Astrocyte (in vitro differentiated cells and primary cell): ENCODE results near the gene ZFP36L2. TPM values are rescaled to one million over a fixed set of nuclear protein-coding genes. Genes with fewer than 3 reads are reported as not detected.

Experiments
- DNase-seq: peaks from one replicate; pipeline ENCODE4 v3.0.0-alpha.2; 2010; ENCODE audit warnings: low read depth
- FAIRE-seq: peaks from 2 replicates; lab custom pipeline; 2011; peaks lifted over from hg19 to GRCh38; lab: Jason Lieb, UNC
- H2AFZ ChIP-seq: 2 replicates; pipeline ENCODE4 v1.6.0; 2012; ENCODE audit warnings: low read depth, low read length, inconsistent platforms
- H3K27ac ChIP-seq: 2 replicates; pipeline ENCODE4 v1.5.1; 2011; ENCODE audit warnings: low read depth, low read length, inconsistent platforms
- H3K27me3 ChIP-seq: 2 replicates; pipeline ENCODE4 v1.6.0; 2011; ENCODE audit warnings: low read length, inconsistent platforms; ENCODE audit not compliant: insufficient read depth
- H3K36me3 ChIP-seq: 2 replicates; pipeline ENCODE4 v1.5.1; 2011; ENCODE audit warnings: low read length, inconsistent platforms; ENCODE audit not compliant: insufficient read depth
- H3K4me1 ChIP-seq: 2 replicates; pipeline ENCODE4 v1.5.1; 2011; ENCODE audit warnings: low read length, inconsistent platforms; ENCODE audit not compliant: insufficient read depth
- H3K4me2 ChIP-seq: 2 replicates; pipeline ENCODE4 v1.6.0; 2012; ENCODE audit warnings: low read length, inconsistent platforms
- H3K4me3 ChIP-seq: 2 replicates; pipeline ENCODE4 v1.5.1; 2011; ENCODE audit warnings: low read depth, mild to moderate bottlenecking, low read length, inconsistent platforms; ENCODE audit not compliant: insufficient read depth
- H3K79me2 ChIP-seq: 2 replicates; pipeline ENCODE4 v1.6.0; 2012; ENCODE audit warnings: mild to moderate bottlenecking, low read length, inconsistent platforms; ENCODE audit not compliant: insufficient read depth
- H3K9ac ChIP-seq: 2 replicates; pipeline ENCODE4 v1.6.0; 2012; ENCODE audit warnings: mild to moderate bottlenecking, low read length, inconsistent platforms
- H3K9me3 ChIP-seq: 2 replicates; pipeline ENCODE4 v1.5.1; 2012; ENCODE audit warnings: low read depth, mild to moderate bottlenecking, low read length, inconsistent platforms; ENCODE audit not compliant: insufficient read depth
- H4K20me1 ChIP-seq: 2 replicates; pipeline ENCODE4 v1.6.0; 2012; ENCODE audit warnings: low read length, inconsistent platforms; ENCODE audit not compliant: insufficient read depth
- H3K27ac Mint-ChIP-seq: one replicate; pipeline ENCODE4 v1.8.0; 2021; ENCODE audit warnings: mild to moderate bottlenecking, mixed read lengths; ENCODE audit not compliant: unreplicated experiment
- H3K27me3 Mint-ChIP-seq: one replicate; pipeline ENCODE4 v1.8.0; 2021; ENCODE audit warnings: low read depth, mixed read lengths; ENCODE audit not compliant: unreplicated experiment
- H3K36me3 Mint-ChIP-seq: one replicate; pipeline ENCODE4 v1.8.0; 2021; ENCODE audit warnings: low read depth, mixed read lengths; ENCODE audit not compliant: unreplicated experiment
- H3K4me1 Mint-ChIP-seq: one replicate; pipeline ENCODE4 v1.8.0; 2021; ENCODE audit warnings: low read depth, mixed read lengths; ENCODE audit not compliant: unreplicated experiment
- H3K4me3 Mint-ChIP-seq: one replicate; pipeline ENCODE4 v1.8.0; 2021; ENCODE audit warnings: mild to moderate bottlenecking, moderate library complexity, mixed read lengths; ENCODE audit not compliant: unreplicated experiment
- H3K9me3 Mint-ChIP-seq: one replicate; pipeline ENCODE4 v1.8.0; 2021; ENCODE audit warnings: mild to moderate bottlenecking, mixed read lengths; ENCODE audit not compliant: unreplicated experiment
- CTCF ChIP-seq: IDR thresholded peaks from 2 replicates; pipeline ENCODE4 v1.5.1; 2011; ENCODE audit warnings: low read depth, mild to moderate bottlenecking, inconsistent platforms, low read length, moderate library complexity; ENCODE audit not compliant: insufficient read depth
- EZH2 ChIP-seq: IDR thresholded peaks from 2 replicates; pipeline ENCODE4 v1.6.1; 2012; ENCODE audit warnings: mild to moderate bottlenecking, low read length, inconsistent platforms; ENCODE audit not compliant: insufficient read depth
- total RNA-seq: library from RNA; stranded (reverse); gene quantifications from 2 replicates; pipeline ENCODE4 v1.2.1, GENCODE V29; 2021

The ZFP36L2 gene
- total RNA-seq, 1 donor from 2014 or later, result 49.5 TPM

GRCh38 chr2:43228321-43228751, 1.9 kb upstream of the ZFP36L2 start:
- Histone ChIP-seq H3K4me3 (no peak overlapping the region), H3K79me2 (peaks cover 35% of the 10 kb centered on the region), H3K9ac (no peak overlapping the region), H3K4me2 (peak overlapping the region; percentile 93), H2AFZ (no peak overlapping the region), H4K20me1 (peaks cover 16% of the 10 kb centered on the region), H3K9me3 (no peaks in the 10 kb centered on the region), H3K27me3 (no peaks in the 10 kb centered on the region), H3K36me3 (peaks cover 4% of the 10 kb centered on the region), H3K27ac (no peak overlapping the region), H3K4me1 (peaks cover 20% of the 10 kb centered on the region)
- H3K4me1 Mint-ChIP-seq, result peaks cover 16% of the 10 kb centered on the region
- FAIRE-seq (no peak), DNase-seq (no peak)
- peaks cover 8% of the 10 kb centered on the region for H3K36me3 Mint-ChIP-seq
- peak overlapping the region; percentile 80 for H3K4me3 Mint-ChIP-seq
- H3K27me3 Mint-ChIP-seq, result no peaks in the 10 kb centered on the region
- no peak for TF ChIP-seq EZH2
- TF ChIP-seq CTCF, result no peak
- H3K27ac Mint-ChIP-seq, result no peak overlapping the region
- no peaks in the 10 kb centered on the region for H3K9me3 Mint-ChIP-seq

GRCh38 chr2:43227830-43228281, 1.4 kb upstream of the ZFP36L2 start:
- FAIRE-seq (no peak), DNase-seq (no peak)
- Histone ChIP-seq H4K20me1 (peaks cover 17% of the 10 kb centered on the region), H2AFZ (peak overlapping the region; percentile 44), H3K4me2 (peak overlapping the region; percentile 93), H3K4me1 (peaks cover 17% of the 10 kb centered on the region), H3K4me3 (peak overlapping the region; percentile 73), H3K79me2 (peaks cover 40% of the 10 kb centered on the region), H3K27me3 (no peaks in the 10 kb centered on the region), H3K9ac (peak overlapping the region; percentile 86), H3K27ac (no peak overlapping the region), H3K9me3 (no peaks in the 10 kb centered on the region), H3K36me3 (peaks cover 4% of the 10 kb centered on the region)
- H3K4me3 Mint-ChIP-seq, result peak overlapping the region; percentile 80
- no peak for TF ChIP-seq EZH2
- TF ChIP-seq CTCF, result no peak
- H3K27me3 Mint-ChIP-seq, result no peaks in the 10 kb centered on the region
- H3K9me3 Mint-ChIP-seq, result no peaks in the 10 kb centered on the region
- peaks cover 8% of the 10 kb centered on the region for H3K36me3 Mint-ChIP-seq
- H3K27ac Mint-ChIP-seq, result peak overlapping the region; percentile 62
- peaks cover 17% of the 10 kb centered on the region for H3K4me1 Mint-ChIP-seq
